Fibroblast of lung (primary cell): ENCODE results near the gene LYPLA2.

Experiments used
- CTCF ChIP-seq, 2 donors: IDR thresholded peaks in 1 of 2; conservative IDR thresholded peaks in 1 of 2; 1 replicate in 1 of 2; 2 replicates in 1 of 2; pipeline ENCODE4 v1.5.1; 2011 to 2012; ENCODE audit warnings: low read length in 2 of 2, control low read depth in 1 of 2, inconsistent platforms in 1 of 2, low read depth in 1 of 2, mild to moderate bottlenecking in 1 of 2
- EZH2 ChIP-seq: IDR thresholded peaks from 2 replicates; pipeline ENCODE4 v1.5.1; 2012; ENCODE audit warnings: low read length, control low read depth, mild to moderate bottlenecking; ENCODE audit errors: missing control alignments

GRCh38 chr1:23843644-23844043, 52.7 kb downstream of the LYPLA2 start:
- TF ChIP-seq CTCF (conservative IDR thresholded peaks at IDR 0.05 in 1 of 2, IDR thresholded peaks at IDR 0.05 in 1 of 2; ENCODE audit: low read depth in 1 of 2, low read length in 2 of 2) (no peak), EZH2 (no peak)
